ENCODE data around the gene CADM2. TPM values are rescaled to one million over a fixed set of nuclear protein-coding genes. Genes with fewer than 3 reads are reported as not detected.

The CADM2 gene
- total and polyA plus RNA-seq, 2 experiments from 2014 or later = 0.15 to 0.40 TPM

- no peak for DNase-seq (ENCODE audit: low read depth in 1 of 2, low spot score in 1 of 2)
- no peak for TF ChIP-seq CTCF (IDR thresholded peaks at IDR 0.05; ENCODE audit: low read depth, low read length)
- H3K36me3 ChIP-seq = no peaks in the 10 kb centered on the region
- H3K9me3 ChIP-seq (ENCODE audit: low read depth) = no peaks in the 10 kb centered on the region
- H3K27me3 ChIP-seq = no peaks in the 10 kb centered on the region
- H3K27ac ChIP-seq = no peak overlapping the region
- H3K4me3 ChIP-seq = no peak overlapping the region
- H3K4me1 ChIP-seq (ENCODE audit: low read depth) = no peaks in the 10 kb centered on the region
Observed at GRCh38 chr3:85922374-85922773, 963.6 kb downstream of the CADM2 start.

GRCh38 chr3:85930718-85931117 is 971.9 kb downstream of the CADM2 start:
- H3K9me3 ChIP-seq (ENCODE audit: low read depth) = no peaks in the 10 kb centered on the region
- no peaks in the 10 kb centered on the region for H3K27me3 ChIP-seq
- no peak for DNase-seq (ENCODE audit: low read depth in 1 of 2, low spot score in 1 of 2)
- TF ChIP-seq CTCF (IDR thresholded peaks at IDR 0.05; ENCODE audit: low read depth, low read length) = no peak
- no peak overlapping the region for H3K4me3 ChIP-seq
- H3K4me1 ChIP-seq (ENCODE audit: low read depth) = no peaks in the 10 kb centered on the region
- no peaks in the 10 kb centered on the region for H3K36me3 ChIP-seq
- H3K27ac ChIP-seq = no peak overlapping the region

DNA sequence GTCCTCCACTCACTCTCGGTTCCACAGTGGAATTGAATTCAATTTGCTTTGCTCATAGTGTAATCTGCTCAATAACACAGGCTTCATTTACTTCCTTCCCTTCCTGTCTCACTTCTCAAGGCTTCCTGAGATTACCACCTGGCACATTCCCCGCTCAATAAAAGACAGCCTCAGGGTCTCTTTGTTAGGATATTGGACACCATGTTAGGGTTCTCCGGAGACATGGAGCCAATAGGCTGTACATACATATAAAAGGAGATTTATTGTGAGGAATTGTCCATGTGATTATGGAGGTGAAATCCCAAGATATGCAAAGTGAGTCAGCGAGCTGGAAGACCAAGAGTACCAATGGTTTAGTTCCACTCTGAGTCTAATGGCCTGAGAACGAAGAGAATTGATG is 974.5 kb downstream of the CADM2 start:
- Histone ChIP-seq H3K27ac (no peak overlapping the region), H3K4me3 (no peak overlapping the region), H3K36me3 (no peaks in the 10 kb centered on the region), H3K27me3 (no peaks in the 10 kb centered on the region), H3K4me1 (ENCODE audit: low read depth) (no peaks in the 10 kb centered on the region), H3K9me3 (ENCODE audit: low read depth) (no peaks in the 10 kb centered on the region)
- no peak for DNase-seq (ENCODE audit: low read depth in 1 of 2, low spot score in 1 of 2)
- no peak for TF ChIP-seq CTCF (IDR thresholded peaks at IDR 0.05; ENCODE audit: low read depth, low read length)

- no peak overlapping the region for H3K4me3 ChIP-seq
- no peak for TF ChIP-seq CTCF (IDR thresholded peaks at IDR 0.05; ENCODE audit: low read depth, low read length)
- no peaks in the 10 kb centered on the region for H3K9me3 ChIP-seq (ENCODE audit: low read depth)
- no peak for DNase-seq (ENCODE audit: low read depth in 1 of 2, low spot score in 1 of 2)
- no peaks in the 10 kb centered on the region for H3K27me3 ChIP-seq
- no peaks in the 10 kb centered on the region for H3K4me1 ChIP-seq (ENCODE audit: low read depth)
- no peaks in the 10 kb centered on the region for H3K36me3 ChIP-seq
- H3K27ac ChIP-seq = no peak overlapping the region
Observed at GRCh38 chr3:85935171-85935570, 976.4 kb downstream of the CADM2 start.

GRCh38 chr3:85939074-85939482 is 980.3 kb downstream of the CADM2 start:
- Histone ChIP-seq H3K4me3 (no peak overlapping the region), H3K27ac (peak overlapping the region; percentile 79), H3K9me3 (ENCODE audit: low read depth) (no peaks in the 10 kb centered on the region), H3K4me1 (ENCODE audit: low read depth) (no peaks in the 10 kb centered on the region), H3K27me3 (no peaks in the 10 kb centered on the region), H3K36me3 (no peaks in the 10 kb centered on the region)
- no peak for DNase-seq (ENCODE audit: low read depth in 1 of 2, low spot score in 1 of 2)
- TF ChIP-seq CTCF (IDR thresholded peaks at IDR 0.05; ENCODE audit: low read depth, low read length) = no peak

DNA sequence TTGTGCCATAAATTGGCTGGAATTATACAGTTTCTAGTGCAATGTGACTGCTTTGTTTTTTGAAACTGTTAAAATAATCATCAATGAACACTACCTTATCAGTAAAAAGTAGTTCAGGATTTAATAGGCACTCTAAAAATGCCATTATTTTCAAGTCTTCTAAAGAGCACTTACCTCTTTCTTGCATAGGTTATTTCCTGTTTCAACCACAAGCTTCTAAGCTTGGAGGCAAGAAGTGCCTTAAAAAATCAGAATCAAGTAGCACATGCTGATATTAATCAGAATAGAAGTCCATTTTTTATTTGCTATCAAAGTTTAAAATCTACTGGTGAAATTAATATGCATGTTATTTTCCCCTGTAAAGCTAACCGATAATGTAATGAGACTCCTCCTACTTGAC is 991.6 kb downstream of the CADM2 start:
- no peak for TF ChIP-seq CTCF (IDR thresholded peaks at IDR 0.05; ENCODE audit: low read depth, low read length)
- Histone ChIP-seq H3K9me3 (ENCODE audit: low read depth) (no peaks in the 10 kb centered on the region), H3K4me3 (no peak overlapping the region), H3K4me1 (ENCODE audit: low read depth) (peaks cover 17% of the 10 kb centered on the region), H3K27ac (no peak overlapping the region), H3K27me3 (no peaks in the 10 kb centered on the region), H3K36me3 (no peaks in the 10 kb centered on the region)
- no peak for DNase-seq (ENCODE audit: low read depth in 1 of 2, low spot score in 1 of 2)
